HG03575 (cell line): ENCODE results near the gene CEACAM16.

ENCODE experiments used
- ATAC-seq: cut with Tn5 transposase; IDR thresholded peaks from one replicate; pipeline ENCODE4 v1.9.1; 2021; ENCODE audit not compliant: unreplicated experiment, insufficient number of reproducible peaks, low FRiP score; ENCODE audit errors: extremely low read depth

Gene CEACAM16

GRCh38 chr19:44738136-44738535 lies 39.2 kb downstream of the CEACAM16 start:
- ATAC-seq, result no peak

DNA sequence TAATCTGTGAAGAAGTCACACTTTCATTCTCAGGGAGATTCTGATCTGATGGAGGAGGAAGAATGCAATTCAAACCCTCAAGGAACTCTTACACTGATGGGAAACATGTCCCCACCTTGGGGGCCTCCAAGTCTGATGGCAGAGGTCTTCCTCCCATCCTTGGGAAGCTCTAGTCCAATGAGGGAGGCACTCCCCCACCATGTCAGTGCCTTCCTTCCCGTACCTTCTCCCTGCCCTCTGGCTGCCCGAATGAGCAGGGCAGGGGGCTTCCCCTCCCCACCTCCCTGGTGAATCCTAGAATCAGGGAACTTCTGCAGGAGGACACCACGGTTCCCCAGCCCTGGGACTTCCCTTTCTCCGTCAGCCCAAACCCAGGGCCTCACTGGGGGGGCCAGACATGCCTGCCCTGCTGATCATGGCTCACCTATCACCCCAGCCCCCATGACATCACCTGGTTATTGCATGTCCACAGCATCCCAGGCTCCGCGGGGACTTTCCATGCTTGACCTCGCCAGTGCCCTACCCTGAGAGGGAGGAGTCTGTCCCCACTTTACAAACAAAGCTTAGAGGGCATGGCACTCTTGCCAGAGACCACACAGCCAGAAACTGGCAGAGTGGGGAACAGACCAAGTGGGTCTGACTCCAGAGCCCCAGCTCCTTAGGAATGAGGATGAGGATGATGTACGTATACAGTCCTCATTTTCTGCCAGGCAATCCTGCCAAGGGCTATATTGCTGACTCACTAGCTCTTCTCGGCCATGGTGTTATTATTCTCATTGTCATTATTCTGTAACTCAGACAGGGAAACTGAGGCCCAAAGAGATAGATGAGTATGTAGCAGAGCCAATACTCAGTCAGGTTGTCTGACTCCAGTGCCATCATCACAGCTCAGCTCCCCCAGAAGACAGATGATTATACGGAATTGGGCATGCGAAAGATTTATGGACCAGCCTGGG lies 39.9 kb downstream of the CEACAM16 start:
- ATAC-seq, result no peak

DNA sequence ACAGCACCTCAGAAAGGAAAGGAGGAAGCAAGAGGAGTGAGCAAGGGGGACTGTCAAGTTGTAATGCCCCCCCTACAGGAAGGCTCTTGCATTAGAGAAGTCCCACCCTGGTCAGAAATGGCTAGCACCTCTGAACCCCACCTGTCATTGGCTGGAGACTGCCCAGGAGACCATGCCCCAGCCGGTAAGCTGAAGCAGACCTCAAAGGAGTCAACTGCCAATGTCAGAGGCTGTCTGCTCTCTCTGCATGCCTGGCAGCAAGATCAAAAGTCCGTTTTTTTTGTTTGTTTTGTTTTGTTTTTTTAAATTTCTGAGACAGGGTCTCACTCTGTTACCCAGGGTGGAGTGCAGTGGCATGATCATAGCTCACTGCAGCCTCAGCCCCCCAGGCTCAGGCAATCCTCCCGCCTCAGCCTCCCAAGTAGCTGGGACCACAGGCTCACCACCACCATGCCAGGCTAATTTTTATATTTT lies 41.4 kb downstream of the CEACAM16 start:
- ATAC-seq, result no peak

- ATAC-seq, result no peak
These were observed 42.3 kb downstream of the CEACAM16 start for GRCh38 chr19:44741258-44741731.

GRCh38 chr19:44741841-44742329 lies 42.9 kb downstream of the CEACAM16 start:
- ATAC-seq, result no peak

DNA sequence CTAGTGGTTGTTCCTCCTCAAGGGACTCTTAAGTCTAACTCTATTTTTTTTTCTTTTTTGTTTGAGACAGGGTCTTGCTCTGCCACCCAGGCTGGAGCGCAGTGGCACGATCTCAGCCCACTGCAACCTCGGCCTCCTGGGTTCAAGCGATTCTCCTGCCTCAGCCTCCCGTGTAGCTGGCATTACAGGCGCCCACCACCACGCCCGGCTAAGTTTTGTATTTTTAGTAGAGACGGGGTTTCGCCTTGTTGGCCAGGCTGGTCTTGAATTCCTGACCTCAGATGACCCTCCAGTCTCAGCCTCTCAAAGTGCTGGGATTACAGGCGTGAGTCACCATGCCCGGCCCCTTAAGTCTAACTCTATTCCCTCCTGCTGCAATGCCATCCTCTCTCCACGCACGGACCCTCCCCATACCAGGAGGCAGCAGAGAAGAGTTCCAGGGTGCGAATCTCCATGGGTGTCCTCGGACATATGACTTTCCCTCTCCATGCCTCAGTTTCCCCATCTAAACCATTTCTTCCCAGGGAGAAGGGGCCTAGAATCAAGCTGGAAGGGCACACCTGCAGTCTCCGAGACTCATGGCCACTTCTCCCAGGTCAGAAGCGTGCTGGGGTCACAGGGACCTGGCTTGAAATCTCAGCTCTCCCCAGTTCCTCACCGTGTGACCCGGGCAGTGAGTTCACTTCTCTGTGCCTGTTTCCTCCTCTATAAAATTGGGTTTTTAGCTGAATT lies 43.5 kb downstream of the CEACAM16 start:
- ATAC-seq, result no peak

- no peak for ATAC-seq
These were observed 46.0 kb downstream of the CEACAM16 start for GRCh38 chr19:44744871-44745332.

GRCh38 chr19:44745341-44745831 lies 46.4 kb downstream of the CEACAM16 start:
- ATAC-seq, result no peak

DNA sequence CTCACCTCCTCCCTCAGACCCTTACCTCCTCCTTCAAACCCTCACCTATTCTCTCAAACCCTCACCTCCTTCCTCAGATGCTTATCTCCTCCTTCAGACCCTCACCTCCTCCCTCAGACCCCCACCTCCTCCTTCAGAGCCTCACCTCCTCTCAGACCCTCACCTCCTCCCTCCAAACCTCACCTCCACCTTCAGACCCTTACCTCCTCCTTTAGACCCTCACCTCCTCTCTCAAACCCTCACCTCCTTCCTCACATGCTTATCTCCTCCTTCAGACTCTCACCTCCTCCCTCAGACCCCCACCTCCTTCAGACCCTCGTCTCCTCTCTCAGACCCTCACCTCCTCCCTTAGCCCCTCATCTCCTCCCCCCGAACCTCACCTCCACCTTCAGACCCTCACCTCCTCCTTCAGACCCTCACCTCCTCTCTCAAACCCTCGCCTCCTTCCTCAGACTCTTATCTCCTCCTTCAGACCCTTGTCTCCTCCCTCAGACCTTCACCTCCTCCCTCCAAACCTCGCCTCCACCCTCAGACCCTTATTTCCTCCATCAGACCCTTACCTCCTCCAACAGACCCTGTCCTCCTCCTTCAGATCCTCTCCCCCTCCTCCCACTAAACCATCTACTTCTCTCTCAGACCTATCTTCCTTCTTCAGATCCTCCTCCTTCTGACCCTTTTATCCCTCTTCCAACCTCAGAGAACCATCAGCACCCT lies 47.1 kb downstream of the CEACAM16 start:
- ATAC-seq, result no peak

- no peak for ATAC-seq
These were observed 47.6 kb downstream of the CEACAM16 start for GRCh38 chr19:44746616-44746945.

DNA sequence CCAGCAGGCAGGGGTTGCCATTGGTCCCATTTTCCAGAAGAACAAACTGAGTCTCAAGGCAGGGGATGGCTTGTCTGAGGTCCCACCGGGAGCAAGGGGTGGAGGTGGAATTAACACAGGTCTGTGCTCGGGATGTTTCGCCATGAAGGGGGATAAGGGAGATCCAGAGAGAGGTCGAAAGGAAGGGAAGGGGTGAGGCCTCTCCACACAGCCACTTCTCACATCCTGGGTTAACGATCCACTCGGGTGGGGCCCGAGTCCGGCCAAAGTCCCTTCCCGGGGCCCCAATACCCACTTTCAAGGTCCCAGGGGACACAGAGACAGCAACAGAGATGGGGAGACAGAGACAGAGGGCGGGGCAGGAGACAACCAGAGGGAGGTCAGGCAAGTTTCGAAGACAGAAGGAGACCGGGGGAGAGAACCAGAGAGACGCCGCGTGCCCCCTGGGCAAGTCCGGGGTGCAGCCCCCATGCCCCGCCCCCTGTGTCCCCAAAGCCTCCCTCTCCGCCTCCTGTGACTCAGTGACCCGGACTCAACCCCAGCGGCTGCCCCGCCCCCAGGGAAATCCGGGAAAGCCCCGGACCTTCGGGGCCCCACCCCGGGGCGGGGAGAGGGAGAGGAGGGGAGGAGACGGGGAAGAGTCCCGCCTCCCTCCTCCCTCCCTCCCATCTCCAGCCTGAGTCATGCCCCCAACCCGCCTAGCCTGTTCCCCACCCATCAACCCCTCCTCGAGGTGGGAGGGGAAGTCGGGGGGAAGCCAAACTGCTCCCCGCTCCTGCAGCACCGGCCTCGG lies 48.2 kb downstream of the CEACAM16 start:
- ATAC-seq, result no peak

- ATAC-seq, result no peak
These were observed 48.9 kb downstream of the CEACAM16 start for GRCh38 chr19:44747739-44748425.

GRCh38 chr19:44748426-44749254 lies 49.7 kb downstream of the CEACAM16 start, which contains the start of gene BCL3:
Gene BCL3 (plus strand): TSS chr19:44748708. CDS start chr19:44748791, 83 bp downstream.
- ATAC-seq, result no peak

- no peak for ATAC-seq
These were observed 50.3 kb downstream of the CEACAM16 start for GRCh38 chr19:44749292-44749691.

DNA sequence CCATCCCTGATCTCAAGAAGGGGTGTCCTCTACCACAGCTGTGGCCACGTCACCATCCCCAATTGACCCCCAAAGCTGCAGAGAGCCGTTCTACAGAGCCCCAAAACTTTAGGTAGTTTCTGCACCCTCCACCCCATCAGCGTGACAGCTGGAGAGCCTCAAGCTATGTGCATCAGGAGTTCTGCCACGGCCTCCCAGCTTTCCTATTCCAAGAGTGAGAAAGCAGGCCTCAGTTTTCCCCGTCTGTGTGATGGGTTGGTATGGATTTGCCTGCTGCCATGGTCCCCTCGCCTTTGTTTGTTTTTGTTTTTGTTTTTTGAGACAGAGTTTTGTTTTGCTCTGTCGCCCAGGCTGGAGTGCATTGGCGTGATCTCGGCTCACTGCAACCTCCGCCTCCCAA lies 51.0 kb downstream of the CEACAM16 start:
- ATAC-seq, result no peak

- no peak for ATAC-seq
These were observed 53.3 kb downstream of the CEACAM16 start for GRCh38 chr19:44752123-44752815.
